ENCODE data around the gene VGLL4.

VGLL4 gene

GRCh38 chr3:11625376-11626083 lies 18.2 kb downstream of the VGLL4 start:
- no peak for ATAC-seq

- no peak for ATAC-seq
Measured at GRCh38 chr3:11624704-11625375, 18.9 kb downstream of the VGLL4 start.

GRCh38 chr3:11624161-11624560 lies 19.6 kb downstream of the VGLL4 start:
- ATAC-seq = peak; percentile 94 to 96

DNA sequence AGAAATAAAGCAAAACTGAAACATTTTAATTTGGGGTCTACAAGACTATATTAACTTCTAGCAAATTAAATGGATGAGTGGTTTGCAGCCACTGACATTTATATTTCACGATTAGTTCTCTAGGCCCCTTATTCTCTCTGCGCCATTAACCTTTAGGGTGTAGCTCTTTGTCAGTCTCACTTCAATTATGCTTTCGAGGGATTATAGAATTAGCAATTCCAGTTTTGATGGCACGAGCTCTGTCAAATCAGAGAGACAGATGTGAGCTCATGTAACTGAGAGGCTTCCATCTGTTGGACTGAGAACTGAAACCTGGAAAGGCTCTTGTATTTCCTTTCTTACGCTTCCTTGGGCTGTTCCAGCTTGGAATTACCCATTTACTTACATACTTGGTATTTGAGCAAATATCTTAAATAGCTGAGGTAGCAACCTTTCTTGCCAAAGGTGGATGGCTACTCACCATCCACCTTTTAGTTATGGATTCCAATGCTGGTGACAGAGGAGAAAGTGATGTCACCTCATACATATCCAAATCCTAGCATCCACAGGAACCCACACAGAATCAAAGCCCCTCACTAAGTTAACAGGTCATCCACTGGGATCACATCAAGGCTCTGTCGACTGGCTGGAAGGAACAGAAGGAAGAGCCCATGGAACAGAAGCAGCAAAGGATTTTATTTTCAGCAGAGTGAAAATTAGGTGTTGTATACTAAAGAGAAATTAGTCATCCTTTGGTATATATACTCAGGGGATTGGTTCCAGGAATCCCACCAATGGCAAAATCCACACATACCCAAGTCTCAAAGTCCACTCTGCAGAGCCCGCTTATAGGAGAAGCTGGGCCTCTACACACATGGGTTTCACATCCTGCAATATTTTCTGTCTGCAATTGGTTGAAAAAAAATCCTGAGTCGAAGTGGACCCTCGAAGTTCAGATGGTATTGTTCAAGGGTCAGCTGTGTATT lies 20.8 kb downstream of the VGLL4 start:
- ATAC-seq = no peak

- ATAC-seq = no peak
Measured at GRCh38 chr3:11621077-11621476, 22.6 kb downstream of the VGLL4 start.

- ATAC-seq = no peak
Measured at GRCh38 chr3:11619946-11620652, 23.6 kb downstream of the VGLL4 start.

DNA sequence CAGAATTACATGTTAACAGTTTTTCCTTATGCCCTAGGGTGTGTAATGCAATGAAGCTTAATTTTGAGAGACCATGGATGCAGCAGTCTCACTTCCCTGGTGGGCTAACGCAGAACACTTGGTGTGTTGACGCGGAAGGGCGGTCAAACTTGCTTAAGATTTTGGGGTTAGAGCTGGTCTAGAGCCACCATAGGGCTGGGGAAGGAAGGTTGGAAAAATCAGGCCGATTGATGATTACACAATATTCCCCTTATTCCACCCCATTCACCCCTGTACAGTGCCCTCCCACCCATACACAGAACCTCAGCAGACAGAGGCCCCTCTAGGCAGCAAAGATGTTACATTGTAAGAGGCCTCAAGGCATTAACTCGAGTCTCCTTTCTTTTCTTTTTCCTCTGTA lies 24.3 kb downstream of the VGLL4 start:
- ATAC-seq = no peak

GRCh38 chr3:11618904-11619303 lies 24.8 kb downstream of the VGLL4 start:
- no peak for ATAC-seq

GRCh38 chr3:11616551-11616950 lies 27.2 kb downstream of the VGLL4 start:
- ATAC-seq = no peak

DNA sequence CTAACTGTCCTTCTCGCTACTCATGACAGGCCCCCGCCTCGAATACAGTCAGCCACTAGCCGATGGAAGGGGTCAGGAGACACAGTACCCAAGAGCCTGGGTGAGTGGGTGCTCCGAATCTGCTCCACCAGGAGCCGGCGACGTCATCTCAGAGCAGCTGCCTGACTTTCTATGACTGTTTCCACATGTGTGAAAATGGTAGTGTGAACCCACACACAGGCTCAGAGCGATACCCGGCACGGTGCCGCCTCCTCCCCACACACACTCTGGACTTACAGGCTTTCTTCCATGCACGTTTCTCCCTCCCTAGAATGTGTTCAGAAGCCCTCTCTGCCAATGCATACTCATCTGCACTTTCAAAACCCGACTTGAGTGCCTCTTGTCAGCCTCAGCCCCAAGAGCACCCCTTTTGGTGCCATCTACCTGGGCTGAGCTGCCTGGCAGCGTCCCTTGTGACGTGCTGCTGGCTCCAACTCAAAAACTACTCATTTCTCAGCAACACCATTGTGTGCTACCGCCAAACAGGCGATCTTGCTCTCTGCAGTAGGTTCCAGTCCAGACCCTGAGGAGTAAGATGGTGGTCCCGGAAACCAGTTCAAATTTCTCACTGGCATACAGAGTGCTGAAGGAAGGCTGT lies 29.7 kb downstream of the VGLL4 start:
- no peak for ATAC-seq

DNA sequence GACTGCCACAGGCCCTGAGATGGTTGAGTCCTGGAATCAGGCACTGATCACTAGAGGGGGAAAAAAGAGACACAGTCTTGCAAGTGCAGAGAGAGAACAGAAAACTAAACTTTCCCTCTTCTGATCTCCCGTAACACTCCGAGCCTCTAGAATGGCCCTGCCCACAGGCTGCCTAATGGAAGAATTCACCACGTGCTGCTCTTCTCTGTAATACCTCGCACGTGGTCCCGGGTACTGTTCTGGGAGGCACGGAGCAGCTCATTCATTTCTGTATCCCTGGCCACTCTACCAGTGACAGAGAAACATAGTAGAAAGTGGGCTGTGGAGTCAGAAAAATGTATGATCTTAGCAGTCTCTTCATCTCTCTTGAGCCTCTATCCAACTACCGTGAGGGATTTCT lies 30.4 kb downstream of the VGLL4 start:
- ATAC-seq = no peak

- ATAC-seq = no peak
Measured at GRCh38 chr3:11612515-11613188, 31.1 kb downstream of the VGLL4 start.

DNA sequence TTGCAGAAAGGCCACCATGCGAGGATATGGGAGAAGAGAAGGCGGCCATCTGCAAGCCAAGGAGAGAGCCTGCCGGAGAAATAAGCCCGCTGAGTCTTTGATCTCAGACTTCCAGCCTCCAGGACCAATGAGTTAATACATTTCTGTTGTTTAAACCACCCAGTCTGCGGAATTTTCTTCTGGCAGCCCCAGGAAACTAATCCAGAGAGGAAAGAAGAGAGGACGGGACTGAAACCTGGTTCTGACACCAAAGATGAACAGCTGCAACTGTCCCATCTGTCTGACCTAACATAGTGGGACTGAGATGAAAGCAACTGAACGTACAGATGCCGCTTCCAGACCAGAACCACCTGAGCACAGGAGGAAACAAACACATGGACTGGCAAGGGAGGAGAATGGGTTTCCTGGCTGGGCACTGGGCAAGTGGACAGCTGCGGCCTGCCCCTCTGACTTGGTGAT lies 32.3 kb downstream of the VGLL4 start:
- no peak for ATAC-seq

DNA sequence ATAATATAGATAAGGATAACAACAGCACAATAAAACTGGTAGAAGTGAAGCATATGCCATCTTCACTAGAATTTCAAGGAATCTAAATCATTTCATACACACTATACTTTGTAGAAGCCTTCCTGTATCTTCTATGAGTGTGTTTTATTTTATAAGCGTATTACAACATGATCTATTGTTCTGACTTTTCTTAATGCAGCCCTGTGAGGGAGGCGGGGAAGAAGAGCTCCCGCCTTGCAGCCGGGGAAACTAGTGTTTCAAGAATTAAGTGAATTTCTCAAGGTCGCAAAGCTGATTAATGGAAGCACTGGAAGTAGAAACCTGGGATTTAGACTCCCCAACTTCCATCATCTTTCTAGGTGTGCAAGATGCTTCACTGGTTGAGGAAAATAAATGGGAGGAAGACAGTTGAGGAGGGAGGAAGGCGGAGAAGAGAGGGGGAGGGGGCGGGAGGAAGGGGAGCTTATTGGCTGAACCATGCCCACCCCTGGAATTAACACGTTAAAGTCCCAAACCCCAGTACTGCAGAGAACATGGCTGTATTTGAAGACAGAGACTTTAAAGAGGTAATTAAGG lies 32.9 kb downstream of the VGLL4 start:
- no peak for ATAC-seq

DNA sequence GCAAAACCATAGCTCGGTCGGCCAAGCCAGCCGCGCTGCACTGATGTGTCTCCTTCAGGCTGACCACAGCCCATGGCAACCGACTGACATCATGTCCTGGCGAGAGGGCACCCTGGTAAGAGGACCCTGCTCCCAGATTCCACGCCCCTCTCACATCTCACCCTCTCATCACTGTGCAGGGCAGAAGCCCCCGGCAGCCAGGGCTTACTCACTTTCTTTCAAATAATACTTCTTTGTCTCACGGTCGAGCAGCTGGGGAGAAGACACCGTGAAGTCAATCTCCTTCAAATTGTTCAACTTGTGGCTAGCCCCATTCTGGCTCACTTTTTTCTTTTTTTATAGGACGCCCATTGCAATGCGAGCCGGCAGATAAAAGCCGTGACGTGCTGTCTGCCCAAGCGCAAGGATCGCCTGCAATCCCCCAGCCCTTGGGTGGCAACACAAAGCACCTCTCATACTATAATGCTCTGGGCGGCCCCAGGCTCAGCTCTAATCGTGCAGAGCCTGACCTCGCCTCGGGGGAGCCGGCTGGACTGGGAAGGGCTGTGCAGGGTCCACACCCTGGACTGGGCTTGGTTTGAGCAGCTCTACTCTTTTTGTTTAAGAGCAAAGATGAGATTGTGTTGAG lies 33.6 kb downstream of the VGLL4 start:
- no peak for ATAC-seq

DNA sequence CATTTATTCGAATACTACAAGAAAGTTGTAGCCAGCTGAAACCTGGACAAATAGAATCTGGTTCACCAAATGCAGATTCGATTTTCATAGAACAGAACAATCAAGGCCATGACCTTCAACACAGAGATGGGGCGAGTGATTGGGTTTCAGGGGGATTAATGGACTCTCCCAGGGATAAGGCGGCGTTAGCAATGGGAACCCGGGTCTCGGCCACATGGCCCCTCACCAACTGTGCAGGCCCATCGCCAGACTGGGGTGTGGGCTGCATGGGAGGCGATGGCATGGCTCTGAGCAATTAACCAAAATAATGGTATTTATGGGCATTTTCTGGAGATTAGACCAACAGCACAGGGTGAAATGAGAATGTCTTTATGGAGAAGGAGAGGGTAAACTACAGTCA lies 34.2 kb downstream of the VGLL4 start:
- no peak for ATAC-seq

GRCh38 chr3:11607816-11608215 lies 35.9 kb downstream of the VGLL4 start:
- no peak for ATAC-seq

GRCh38 chr3:11606865-11607440 lies 36.8 kb downstream of the VGLL4 start:
- ATAC-seq = no peak

GRCh38 chr3:11606090-11606784 lies 37.5 kb downstream of the VGLL4 start:
- no peak for ATAC-seq

- no peak for ATAC-seq
Measured at GRCh38 chr3:11605398-11605797, 38.3 kb downstream of the VGLL4 start.
